IPS-18c (cell line): ENCODE data around the gene ZNF836.

Source experiments
- H3K4me3 ChIP-seq: 2 replicates; pipeline ENCODE4 v1.7.0; 2013; ENCODE audit warnings: low read depth, mild to moderate bottlenecking, low read length, moderate library complexity; ENCODE audit not compliant: insufficient read depth
- H3K9me3 ChIP-seq: one replicate; pipeline ENCODE4 v1.6.1; 2013; ENCODE audit warnings: mild to moderate bottlenecking, low read length, moderate library complexity; ENCODE audit not compliant: control insufficient read depth, insufficient read depth

ZNF836 gene

GRCh38 chr19:52138278-52138982 is 33.0 kb downstream of the ZNF836 start:
- peak overlapping the region; percentile 100 for H3K4me3 ChIP-seq
- H3K9me3 ChIP-seq: no peaks in the 10 kb centered on the region

DNA sequence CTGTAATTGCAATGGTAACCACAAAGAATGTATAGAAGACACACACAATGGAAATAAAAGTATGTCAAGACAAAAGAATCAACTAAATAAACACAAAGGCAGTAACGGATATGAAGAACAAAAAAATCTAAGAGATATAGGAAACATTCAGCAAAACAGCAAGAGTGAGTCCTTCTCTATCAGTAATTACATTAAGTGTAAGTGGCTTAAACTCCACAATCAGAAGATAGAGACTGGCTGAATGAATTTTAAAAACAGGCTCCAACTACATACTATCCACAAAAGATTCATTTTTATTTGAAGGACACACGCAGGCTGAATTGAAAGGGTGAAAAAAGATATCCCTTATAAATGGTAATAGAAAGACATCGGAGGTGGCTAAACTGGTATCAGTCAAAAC is 51.1 kb downstream of the ZNF836 start:
- no peak overlapping the region for H3K4me3 ChIP-seq
- H3K9me3 ChIP-seq: peaks cover 46% of the 10 kb centered on the region

GRCh38 chr19:52115526-52116053 is 55.8 kb downstream of the ZNF836 start:
- H3K4me3 ChIP-seq: no peak overlapping the region
- H3K9me3 ChIP-seq: peaks cover 48% of the 10 kb centered on the region

DNA sequence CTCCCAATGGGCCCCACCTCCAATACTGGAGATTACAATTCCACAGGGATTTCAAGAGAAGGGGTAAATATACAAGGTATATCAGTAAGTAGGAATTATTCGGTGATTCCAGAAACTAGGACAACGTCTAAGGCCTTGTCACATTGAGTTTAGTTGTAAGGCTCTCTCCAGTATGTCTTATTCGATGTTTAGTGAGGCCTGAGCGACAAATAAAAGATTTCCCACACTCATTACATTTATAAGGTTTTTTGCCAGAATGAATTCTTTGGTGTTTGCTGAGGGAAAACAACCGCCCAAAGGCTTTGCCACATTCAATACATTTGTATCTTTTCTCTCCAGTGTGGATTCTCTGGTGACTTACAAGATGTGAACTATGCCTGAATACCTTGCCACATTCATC is 56.7 kb downstream of the ZNF836 start:
- Histone ChIP-seq H3K9me3 (peaks cover 48% of the 10 kb centered on the region), H3K4me3 (no peak overlapping the region)

DNA sequence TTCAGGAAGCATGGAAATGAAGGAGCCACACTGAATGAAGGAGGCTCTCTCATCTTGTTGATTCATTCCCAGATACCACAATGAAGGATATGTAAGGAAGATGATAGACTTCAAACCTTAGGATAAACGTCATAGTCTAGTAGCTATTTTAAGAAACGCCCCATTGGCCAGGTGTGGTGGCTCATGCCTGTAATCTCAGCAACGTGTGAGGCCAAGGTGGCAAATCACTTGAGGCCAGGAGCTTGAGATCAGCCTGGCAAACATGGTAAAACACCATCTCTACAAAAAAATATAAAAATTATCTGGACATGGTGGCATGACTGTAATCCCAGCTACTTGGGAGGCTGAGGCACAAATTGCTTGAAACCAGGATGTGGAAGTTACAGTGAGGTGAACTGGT is 58.8 kb downstream of the ZNF836 start:
- Histone ChIP-seq H3K4me3 (no peak overlapping the region), H3K9me3 (peaks cover 38% of the 10 kb centered on the region)

GRCh38 chr19:52110780-52111179 is 60.6 kb downstream of the ZNF836 start:
- Histone ChIP-seq H3K9me3 (peaks cover 34% of the 10 kb centered on the region), H3K4me3 (no peak overlapping the region)
